ENCODE measurements around the gene DNAJC6. TPM values are rescaled to one million over a fixed set of nuclear protein-coding genes. Genes with fewer than 3 reads are reported as not detected.

The DNAJC6 gene
- total RNA-seq, 1 experiment from 2014 or later = not detected

DNA sequence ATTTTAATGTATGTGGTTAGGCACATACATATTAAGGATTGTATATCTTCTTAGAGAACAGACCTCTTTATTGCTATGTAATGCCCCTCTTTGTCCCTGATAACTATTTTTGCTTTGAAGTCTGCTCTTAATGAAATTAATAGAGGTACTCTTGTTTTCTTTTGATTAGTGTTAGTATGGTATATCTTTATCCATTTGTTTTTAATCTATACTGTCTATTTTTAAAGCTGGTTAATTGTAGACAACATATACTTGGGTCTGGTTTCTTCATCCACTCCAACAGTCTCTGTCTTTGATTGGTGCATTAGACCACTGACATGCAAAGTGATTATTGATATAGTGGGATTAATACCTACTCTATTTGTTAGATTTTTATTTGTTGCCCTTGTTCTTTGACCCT is 147.1 kb downstream of the DNAJC6 start:
- Histone ChIP-seq H3K4me3 (no peak overlapping the region), H3K36me3 (no peaks in the 10 kb centered on the region), H3K27me3 (no peaks in the 10 kb centered on the region), H3K9me3 (no peaks in the 10 kb centered on the region)
- DNase-seq = no peak

DNA sequence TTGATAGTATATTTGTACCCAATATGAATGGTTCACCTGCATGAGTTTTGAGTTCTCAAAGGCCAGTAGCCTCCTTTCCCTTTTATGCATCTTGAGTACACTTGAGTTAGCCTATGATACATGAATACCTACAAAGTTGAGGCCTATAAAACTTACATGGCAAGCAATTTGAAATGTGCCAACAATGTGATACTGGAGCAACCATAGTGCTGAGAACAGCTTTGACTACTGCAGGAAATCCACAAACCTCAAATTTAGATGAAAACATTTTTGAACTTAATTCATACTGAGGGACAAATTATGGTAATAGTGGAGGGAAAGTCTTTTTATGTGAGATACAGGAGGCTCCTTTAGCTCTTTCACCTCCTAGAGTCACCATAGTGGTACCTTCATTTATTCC is 148.5 kb downstream of the DNAJC6 start:
- no peak for DNase-seq
- H3K9me3 ChIP-seq = no peaks in the 10 kb centered on the region
- H3K27me3 ChIP-seq = no peaks in the 10 kb centered on the region
- H3K4me3 ChIP-seq = no peak overlapping the region
- no peaks in the 10 kb centered on the region for H3K36me3 ChIP-seq

- no peaks in the 10 kb centered on the region for H3K9me3 ChIP-seq
- H3K36me3 ChIP-seq = no peaks in the 10 kb centered on the region
- peak; percentile 45 for DNase-seq
- H3K4me3 ChIP-seq = no peak overlapping the region
- no peaks in the 10 kb centered on the region for H3K27me3 ChIP-seq
Observed at GRCh38 chr1:65458730-65459396, 149.5 kb downstream of the DNAJC6 start.

DNA sequence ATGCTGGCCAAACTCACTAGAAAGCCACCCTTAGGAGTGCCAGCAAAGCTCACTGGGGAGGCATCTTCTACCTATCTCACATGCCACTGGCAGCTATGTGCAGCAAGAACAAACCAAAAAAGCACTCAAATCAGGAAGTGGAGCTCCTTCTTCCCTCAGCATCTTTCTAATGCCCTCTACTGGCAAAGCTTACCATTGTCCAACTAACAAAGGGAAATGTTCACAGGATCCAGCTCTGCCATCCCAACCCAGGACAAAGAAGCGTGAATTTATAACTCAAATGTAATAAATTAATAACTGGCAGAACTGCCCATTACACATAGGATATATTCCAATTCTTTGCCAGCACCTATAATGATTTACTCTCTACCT is 150.0 kb downstream of the DNAJC6 start:
- Histone ChIP-seq H3K4me3 (no peak overlapping the region), H3K27me3 (no peaks in the 10 kb centered on the region), H3K9me3 (no peaks in the 10 kb centered on the region), H3K36me3 (no peaks in the 10 kb centered on the region)
- peak; percentile 2 for DNase-seq

Other genes with a start within 250 kb of the DNAJC6 start
- gene AK4, start 161.3 kb upstream of the DNAJC6 start, total RNA-seq (2014; rRNA removed; shearing (Covaris generic); ENCODE audit: low replicate concordance) = 1.5 and 2.0 TPM in 2 replicates
- gene LEPR, start 111.1 kb downstream of the DNAJC6 start, total RNA-seq (2014; rRNA removed; shearing (Covaris generic); ENCODE audit: low replicate concordance) = 1.7 and 4.0 TPM in 2 replicates
- 16.0 and 17.4 TPM in 2 replicates for gene LEPROT, start 111.1 kb downstream of the DNAJC6 start, total RNA-seq (2014; rRNA removed; shearing (Covaris generic); ENCODE audit: low replicate concordance)